Dedifferentiated amniotic fluid mesenchymal stem cell (primary cell): ENCODE measurements around the gene ARID5A.
"Not testable (repeated sequence)": the region's sequence is repeated elsewhere in the genome, so short reads cannot be mapped to it uniquely, and the experiment has no call there.

Experiments
- DNase-seq: peaks from one replicate; pipeline ENCODE4 v3.0.0-alpha.2; 2016; ENCODE audit errors: extremely low spot score

Gene ARID5A

GRCh38 chr2:96536445-96537065, at the start of gene ARID5A:
TSS of gene ARID5A (plus strand) at chr2:96536752. CDS start at chr2:96536827, 75 bp downstream.
- peak; percentile 66 for DNase-seq

- no peak for DNase-seq
Observed at GRCh38 chr2:96489261-96489660, 47.3 kb upstream of the ARID5A start.

DNA sequence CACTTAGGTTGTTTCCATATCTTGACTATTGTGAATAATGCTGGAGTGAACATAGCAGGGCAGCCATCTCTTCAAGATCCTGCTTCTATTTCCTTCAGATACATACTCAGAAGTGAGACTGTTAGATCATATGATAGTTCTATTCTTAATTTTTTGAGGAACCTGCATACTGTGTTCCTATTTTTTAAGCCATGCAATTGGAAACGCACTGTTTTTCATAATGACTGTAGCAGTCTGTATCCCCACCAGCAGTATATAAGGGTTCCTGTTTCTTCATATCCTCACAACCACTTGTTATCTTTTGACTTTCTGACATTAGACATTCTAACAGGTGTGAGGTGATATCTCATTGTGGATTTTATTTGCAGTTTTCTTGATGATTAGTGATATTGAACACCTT, 46.9 kb upstream of the ARID5A start:
- DNase-seq = no peak

GRCh38 chr2:96491860-96492497, 44.6 kb upstream of the ARID5A start:
- no peak for DNase-seq

DNA sequence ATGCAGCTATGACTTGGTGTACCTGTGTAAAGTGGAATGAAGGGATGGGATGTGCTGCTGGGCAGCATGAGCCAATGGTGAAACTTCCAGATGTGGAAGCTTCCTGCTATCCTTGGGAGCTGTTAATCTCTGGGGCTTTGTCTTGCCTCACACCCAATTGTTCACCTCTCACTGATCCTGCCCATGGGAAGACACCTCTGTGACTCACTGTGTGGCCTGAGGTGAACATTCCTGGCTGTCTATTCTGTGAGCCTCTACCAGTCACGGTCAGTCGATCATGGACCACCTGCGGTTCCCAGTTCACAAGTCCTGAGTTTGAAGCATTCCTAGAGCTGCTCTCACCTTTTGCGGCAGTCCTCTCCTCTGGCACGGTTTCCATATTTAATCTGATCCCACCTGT, 43.5 kb upstream of the ARID5A start:
- no peak for DNase-seq

GRCh38 chr2:96494188-96494587, 42.4 kb upstream of the ARID5A start:
- DNase-seq = no peak

- no peak for DNase-seq
Observed at GRCh38 chr2:96495982-96496629, 40.4 kb upstream of the ARID5A start.

DNA sequence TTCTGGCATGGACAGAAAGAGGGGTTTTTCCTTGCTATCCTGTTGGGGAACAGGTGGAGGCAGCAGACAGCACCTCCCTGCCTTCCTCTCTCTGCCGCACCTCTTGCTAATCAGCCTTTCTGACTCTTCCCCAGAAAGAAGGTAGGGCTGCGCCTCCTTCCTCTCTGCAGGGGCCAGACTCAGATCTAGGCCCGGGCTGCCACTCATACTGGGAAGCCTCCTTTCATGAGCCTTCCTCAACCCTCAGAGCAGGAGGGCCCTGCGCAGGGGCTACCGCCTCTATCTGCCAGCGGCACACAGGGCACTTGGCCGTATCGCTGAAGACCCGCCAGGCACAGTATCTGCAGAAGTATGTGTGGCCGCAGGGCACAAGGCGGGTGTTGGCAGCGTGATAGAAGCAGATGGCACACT, 38.5 kb upstream of the ARID5A start:
- no peak for DNase-seq

GRCh38 chr2:96498611-96499010, 37.9 kb upstream of the ARID5A start:
- not testable (repeated sequence) for DNase-seq

DNA sequence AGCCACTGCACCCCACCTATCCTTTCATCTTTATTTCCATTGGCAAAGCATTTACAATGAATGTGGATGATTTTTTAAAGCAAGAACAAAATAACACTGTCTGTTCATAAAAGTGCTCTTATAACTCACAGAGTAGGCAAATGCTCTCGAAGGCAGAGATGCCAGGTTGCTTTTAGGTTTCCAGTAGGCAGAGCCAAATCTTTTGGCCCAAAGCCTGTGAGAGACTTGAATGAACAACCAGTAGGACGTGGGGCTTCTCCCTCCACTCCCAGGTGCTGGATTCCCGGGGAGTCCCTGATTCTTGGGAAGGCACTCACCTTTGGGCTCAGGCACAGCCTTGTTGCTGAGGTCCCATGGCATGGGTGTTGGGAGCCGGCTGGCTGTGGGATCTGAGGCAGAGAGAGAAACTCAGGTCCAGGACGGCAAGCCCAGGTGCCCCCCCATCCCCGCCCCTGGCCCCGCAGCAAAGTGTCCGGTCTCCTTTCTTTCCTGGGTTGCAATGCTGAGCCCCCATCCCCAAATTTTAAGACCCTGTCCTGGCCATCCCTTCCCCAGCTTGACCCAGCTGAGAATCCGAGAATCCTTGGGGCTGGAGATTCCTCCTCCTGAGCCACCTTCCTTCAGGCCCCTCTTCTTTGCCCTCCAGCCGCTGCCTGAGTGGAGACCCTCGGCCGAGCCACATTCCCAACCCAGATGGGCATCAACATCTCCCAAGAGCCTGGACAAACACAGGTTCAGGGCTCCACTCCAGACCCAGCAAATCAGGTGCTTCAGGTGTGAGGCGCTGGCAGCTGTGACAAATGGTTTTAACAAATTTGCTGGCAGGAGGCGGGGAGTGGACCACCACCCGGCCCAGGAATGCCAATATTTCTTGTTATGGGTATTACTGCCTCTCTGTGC, 37.2 kb upstream of the ARID5A start:
- DNase-seq = no peak

GRCh38 chr2:96500385-96501066, 36.0 kb upstream of the ARID5A start:
- DNase-seq = no peak

DNA sequence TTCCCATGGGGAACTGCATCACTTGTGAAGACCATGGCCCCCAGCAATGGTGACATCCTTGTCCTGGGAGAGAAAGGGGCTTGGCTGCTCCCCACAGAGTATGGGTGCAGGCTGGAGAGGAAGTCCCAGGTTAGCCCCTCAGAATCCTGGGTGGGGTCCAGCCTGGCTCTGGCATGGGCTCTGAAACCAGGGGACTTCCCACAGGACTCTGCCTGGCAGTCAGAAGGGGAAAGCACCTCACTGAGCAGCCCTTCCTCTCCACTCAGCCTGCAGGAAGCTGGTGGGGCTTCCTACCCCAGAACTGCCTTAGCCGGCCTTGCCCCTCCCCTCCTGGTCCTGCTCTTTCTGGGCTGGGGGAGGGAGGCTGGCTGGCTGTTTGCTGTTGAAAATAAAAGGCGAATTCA, 35.1 kb upstream of the ARID5A start:
- no peak for DNase-seq

DNA sequence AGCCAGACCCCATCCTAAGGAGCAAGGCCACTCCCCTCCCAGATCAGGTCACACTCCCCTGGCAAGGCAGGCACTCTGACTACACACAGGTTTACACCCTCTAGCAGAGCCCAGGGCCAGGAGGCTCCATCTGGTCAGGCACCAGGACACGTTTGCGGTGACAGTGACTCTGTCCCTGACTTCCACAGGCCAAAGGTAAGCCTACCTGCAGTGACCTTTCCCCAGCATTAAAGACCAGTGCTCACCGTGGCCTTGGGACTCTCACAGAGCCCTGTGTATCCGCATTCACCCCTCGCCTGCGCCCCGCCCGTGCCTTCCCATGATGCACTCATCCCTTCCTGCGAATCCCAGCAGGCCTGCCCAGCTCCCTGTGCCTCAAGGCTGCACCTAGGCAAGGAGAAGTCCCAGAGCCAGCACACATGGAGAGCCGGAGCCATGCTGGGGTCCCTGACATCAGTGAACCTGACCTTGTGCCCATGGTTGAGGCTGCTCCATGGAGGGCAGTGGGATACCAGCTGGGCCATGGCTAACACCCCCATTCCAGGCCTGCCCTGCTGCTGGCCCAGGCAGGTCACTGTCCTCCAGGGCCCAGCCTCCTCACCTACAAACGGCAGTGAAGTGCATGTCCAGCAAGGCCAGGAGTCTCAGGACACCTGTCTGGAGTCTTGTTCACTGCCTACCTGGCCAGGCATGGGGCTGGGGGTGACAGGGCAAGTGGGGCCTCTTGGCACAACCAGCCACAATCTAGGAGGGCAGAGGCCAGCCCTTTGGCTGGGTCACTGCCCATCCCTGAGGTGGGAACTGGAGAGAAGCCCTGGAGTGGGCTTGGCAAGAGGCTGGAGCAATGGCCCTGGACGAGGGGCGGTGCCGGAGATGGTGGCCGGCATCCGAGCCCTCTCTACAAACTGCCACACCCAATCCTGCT, 34.4 kb upstream of the ARID5A start:
- no peak for DNase-seq

DNA sequence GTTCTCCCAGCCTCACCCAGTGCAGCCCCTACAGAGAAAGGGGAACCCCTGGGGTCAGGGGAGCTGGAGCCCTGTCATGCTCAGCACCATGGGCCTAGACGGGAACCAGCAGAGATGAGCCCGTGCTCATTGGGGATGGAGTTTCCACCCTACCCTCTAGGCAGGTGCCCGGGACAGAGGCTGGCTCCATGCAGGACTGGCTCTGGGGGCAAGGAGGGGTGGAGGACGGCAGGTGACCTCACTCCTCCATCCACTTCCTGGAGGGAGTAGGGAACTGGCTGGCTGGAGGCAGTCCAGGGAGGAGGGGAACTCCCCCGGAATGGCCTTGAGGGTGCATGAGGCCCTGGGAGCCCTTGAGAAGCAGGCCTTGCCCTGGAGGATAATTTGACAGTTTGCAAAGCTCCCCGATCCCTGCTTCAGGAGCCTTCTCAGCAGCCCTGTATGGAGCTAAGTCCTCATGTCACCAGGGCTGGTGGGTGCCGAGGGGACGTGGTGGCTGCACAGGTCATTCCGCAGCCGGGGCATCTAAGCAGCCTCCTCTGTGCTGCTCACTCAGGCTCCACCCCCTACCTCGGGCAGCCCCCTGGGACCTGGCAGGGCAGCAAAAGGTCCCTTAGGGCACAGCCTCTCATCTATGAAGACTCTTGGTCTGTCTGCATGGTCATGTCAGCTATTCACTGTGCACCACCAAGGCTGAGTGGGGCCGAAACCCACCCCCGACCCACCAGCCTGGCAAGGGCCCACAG, 33.5 kb upstream of the ARID5A start:
- no peak for DNase-seq

GRCh38 chr2:96503637-96504243, 32.8 kb upstream of the ARID5A start:
- no peak for DNase-seq

- no peak for DNase-seq
Observed at GRCh38 chr2:96505231-96505889, 31.2 kb upstream of the ARID5A start, which contains the start of gene NEURL3. TSS of gene NEURL3 (minus strand) at chr2:96505357. CDS start at chr2:96505286, 71 bp downstream.

- no peak for DNase-seq
Observed at GRCh38 chr2:96506016-96506906, 30.3 kb upstream of the ARID5A start.

GRCh38 chr2:96506907-96507240, 29.7 kb upstream of the ARID5A start:
- no peak for DNase-seq
